ENCODE data around the gene NHSL1. TPM values are rescaled to one million over a fixed set of nuclear protein-coding genes. Genes with fewer than 3 reads are reported as not detected.

Gene NHSL1
- polyA plus RNA-seq, 3 donors, result 0.06 to 2.8 (median 0.51) TPM

- Histone ChIP-seq H3K4me2 (replicated peaks; ENCODE audit: extremely low read depth, low read length, poor library complexity, severe bottlenecking) (no peak overlapping the region), H3K4me3 (replicated peaks in 1 of 3; ENCODE audit: low read depth in 2 of 3, low read length in 3 of 3) (no peak overlapping the region), H3K9ac (ENCODE audit: insufficient read depth, low read length, poor library complexity, severe bottlenecking) (no peak overlapping the region), H3K27me3 (ENCODE audit: control insufficient read depth in 2 of 2, insufficient read depth in 2 of 2, low read length in 2 of 2) (no peaks in the 10 kb centered on the region), H4K20me1 (ENCODE audit: insufficient read depth, low read length) (no peaks in the 10 kb centered on the region), H3K79me2 (ENCODE audit: insufficient read depth, low read length) (no peaks in the 10 kb centered on the region), H3K9me3 (replicated peaks in 1 of 2; ENCODE audit: control insufficient read depth in 1 of 2, insufficient read depth in 1 of 2, low read length in 2 of 2) (no peaks in the 10 kb centered on the region), H3K36me3 (replicated peaks in 1 of 2; ENCODE audit: control insufficient read depth in 1 of 2, insufficient read depth in 2 of 2, low read length in 2 of 2) (no peaks in the 10 kb centered on the region), H3K4me1 (ENCODE audit: control insufficient read depth in 1 of 2, insufficient read depth in 2 of 2, low read length in 2 of 2) (no peaks in the 10 kb centered on the region), H2AFZ (ENCODE audit: insufficient read depth, low read depth, low read length, poor library complexity, severe bottlenecking) (no peak overlapping the region), H3K27ac (ENCODE audit: low read depth in 1 of 2, low read length in 2 of 2) (no peak overlapping the region)
- intact Hi-C loops (cut with micrococcal nuclease), result no loop called here
- DNase-seq, result no peak
- Mint-ChIP-seq H3K27ac (no peak overlapping the region), H3K27me3 (ENCODE audit: low read depth in 3 of 3) (peaks cover 0 to 2% (median 0%) of the 10 kb centered on the region in 3 donors), H3K4me1 (peaks cover 2% of the 10 kb centered on the region), H3K4me3 (no peak overlapping the region), H3K9me3 (peaks cover 0 to 1% (median 0%) of the 10 kb centered on the region in 7 donors), H3K36me3 (peaks cover 0 to 3% of the 10 kb centered on the region in 2 donors)
- WGBS (ENCODE audit: insufficient coverage), result 87% methylated on average over 2 of the region's 6 CpGs
- TF ChIP-seq, protein P1, sequence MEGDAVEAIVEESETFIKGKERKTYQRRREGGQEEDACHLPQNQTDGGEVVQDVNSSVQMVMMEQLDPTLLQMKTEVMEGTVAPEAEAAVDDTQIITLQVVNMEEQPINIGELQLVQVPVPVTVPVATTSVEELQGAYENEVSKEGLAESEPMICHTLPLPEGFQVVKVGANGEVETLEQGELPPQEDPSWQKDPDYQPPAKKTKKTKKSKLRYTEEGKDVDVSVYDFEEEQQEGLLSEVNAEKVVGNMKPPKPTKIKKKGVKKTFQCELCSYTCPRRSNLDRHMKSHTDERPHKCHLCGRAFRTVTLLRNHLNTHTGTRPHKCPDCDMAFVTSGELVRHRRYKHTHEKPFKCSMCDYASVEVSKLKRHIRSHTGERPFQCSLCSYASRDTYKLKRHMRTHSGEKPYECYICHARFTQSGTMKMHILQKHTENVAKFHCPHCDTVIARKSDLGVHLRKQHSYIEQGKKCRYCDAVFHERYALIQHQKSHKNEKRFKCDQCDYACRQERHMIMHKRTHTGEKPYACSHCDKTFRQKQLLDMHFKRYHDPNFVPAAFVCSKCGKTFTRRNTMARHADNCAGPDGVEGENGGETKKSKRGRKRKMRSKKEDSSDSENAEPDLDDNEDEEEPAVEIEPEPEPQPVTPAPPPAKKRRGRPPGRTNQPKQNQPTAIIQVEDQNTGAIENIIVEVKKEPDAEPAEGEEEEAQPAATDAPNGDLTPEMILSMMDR (IDR thresholded peaks at IDR 0.05), result no peak
Observed at GRCh38 chr6:138487102-138487604, 12.1 kb downstream of the NHSL1 start.

DNA sequence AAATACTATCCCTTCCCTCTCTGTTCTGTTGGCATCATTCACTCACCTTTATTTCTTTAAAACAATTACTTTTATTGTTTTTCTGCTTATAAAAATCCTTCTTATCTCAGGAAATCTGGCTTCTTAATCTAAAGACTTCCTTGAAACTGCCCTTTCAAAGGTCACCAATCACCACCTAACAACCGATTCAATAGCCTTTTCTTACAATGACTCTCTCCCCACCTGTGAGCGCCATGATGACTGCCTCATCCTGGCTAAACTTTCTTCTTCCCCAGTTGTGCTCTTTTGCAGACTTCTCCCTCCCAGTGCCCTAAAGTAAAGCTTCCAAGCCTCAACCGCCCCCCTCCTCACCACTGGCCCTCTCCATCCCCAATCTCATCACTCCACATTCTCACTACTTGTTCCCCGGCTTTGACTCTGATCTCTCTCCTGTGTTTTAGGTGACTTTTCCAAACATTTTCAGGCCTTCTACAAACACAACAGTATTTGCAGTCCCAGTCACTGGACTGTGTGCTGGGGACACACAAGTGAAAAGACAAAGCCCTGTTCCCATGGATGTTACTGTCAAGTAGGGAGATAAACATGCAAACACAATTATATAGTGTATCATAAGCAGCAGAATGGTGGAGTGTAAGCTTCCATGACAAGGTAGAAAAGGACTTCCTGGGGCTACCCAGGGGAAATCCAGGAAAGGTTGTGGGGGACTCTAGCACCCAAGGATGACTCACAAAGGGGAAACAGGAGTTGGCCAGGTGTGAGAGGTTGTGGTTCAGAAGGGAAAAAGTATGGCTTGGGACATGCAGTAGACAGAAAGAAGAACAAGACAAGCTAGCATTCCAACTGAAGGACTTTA lies 12.8 kb downstream of the NHSL1 start:
- no peaks in the 10 kb centered on the region for H3K79me2 ChIP-seq (ENCODE audit: insufficient read depth, low read length)
- no peaks in the 10 kb centered on the region for H4K20me1 ChIP-seq (ENCODE audit: insufficient read depth, low read length)
- peaks cover 0 to 1% (median 0%) of the 10 kb centered on the region in 7 donors for H3K9me3 Mint-ChIP-seq
- no peaks in the 10 kb centered on the region for H3K9me3 ChIP-seq (replicated peaks in 1 of 2; ENCODE audit: control insufficient read depth in 1 of 2, insufficient read depth in 1 of 2, low read length in 2 of 2)
- H2AFZ ChIP-seq (ENCODE audit: insufficient read depth, low read depth, low read length, poor library complexity, severe bottlenecking), result no peak overlapping the region
- H3K4me2 ChIP-seq (replicated peaks; ENCODE audit: extremely low read depth, low read length, poor library complexity, severe bottlenecking), result no peak overlapping the region
- H3K36me3 ChIP-seq (replicated peaks in 1 of 2; ENCODE audit: control insufficient read depth in 1 of 2, insufficient read depth in 2 of 2, low read length in 2 of 2), result no peaks in the 10 kb centered on the region
- no peak overlapping the region for H3K4me3 ChIP-seq (replicated peaks in 1 of 3; ENCODE audit: low read depth in 2 of 3, low read length in 3 of 3)
- H3K27ac ChIP-seq (ENCODE audit: low read depth in 1 of 2, low read length in 2 of 2), result no peak overlapping the region
- H3K4me1 ChIP-seq (ENCODE audit: control insufficient read depth in 1 of 2, insufficient read depth in 2 of 2, low read length in 2 of 2), result no peaks in the 10 kb centered on the region
- peak overlapping the region in 1 of 7 donors; percentile 32 for H3K27ac Mint-ChIP-seq
- TF ChIP-seq, protein P1 (IDR thresholded peaks at IDR 0.05), result no peak
- WGBS (ENCODE audit: insufficient coverage), result 100% methylated on average over 4 of the region's 4 CpGs
- intact Hi-C loops (cut with micrococcal nuclease), result no loop called here
- H3K4me1 Mint-ChIP-seq, result peaks cover 2% of the 10 kb centered on the region
- peaks cover 0 to 2% (median 0%) of the 10 kb centered on the region in 3 donors for H3K27me3 Mint-ChIP-seq (ENCODE audit: low read depth in 3 of 3)
- no peaks in the 10 kb centered on the region for H3K27me3 ChIP-seq (ENCODE audit: control insufficient read depth in 2 of 2, insufficient read depth in 2 of 2, low read length in 2 of 2)
- H3K9ac ChIP-seq (ENCODE audit: insufficient read depth, low read length, poor library complexity, severe bottlenecking), result no peak overlapping the region
- no peak for DNase-seq
- peaks cover 0 to 3% of the 10 kb centered on the region in 2 donors for H3K36me3 Mint-ChIP-seq
- no peak overlapping the region for H3K4me3 Mint-ChIP-seq
